GM12872 (cell line): ENCODE results near the gene PXDN.

Source experiments
- TF ChIP-seq, protein P1 (sequence below): IDR thresholded peaks from 3 replicates; pipeline ENCODE4 v1.5.1; 2011; ENCODE audit warnings: low read depth, mild to moderate bottlenecking, low read length, moderate library complexity; ENCODE audit not compliant: insufficient read depth

PXDN gene

GRCh38 chr2:1590596-1591460, 153.5 kb downstream of the PXDN start:
- TF ChIP-seq, protein P1, sequence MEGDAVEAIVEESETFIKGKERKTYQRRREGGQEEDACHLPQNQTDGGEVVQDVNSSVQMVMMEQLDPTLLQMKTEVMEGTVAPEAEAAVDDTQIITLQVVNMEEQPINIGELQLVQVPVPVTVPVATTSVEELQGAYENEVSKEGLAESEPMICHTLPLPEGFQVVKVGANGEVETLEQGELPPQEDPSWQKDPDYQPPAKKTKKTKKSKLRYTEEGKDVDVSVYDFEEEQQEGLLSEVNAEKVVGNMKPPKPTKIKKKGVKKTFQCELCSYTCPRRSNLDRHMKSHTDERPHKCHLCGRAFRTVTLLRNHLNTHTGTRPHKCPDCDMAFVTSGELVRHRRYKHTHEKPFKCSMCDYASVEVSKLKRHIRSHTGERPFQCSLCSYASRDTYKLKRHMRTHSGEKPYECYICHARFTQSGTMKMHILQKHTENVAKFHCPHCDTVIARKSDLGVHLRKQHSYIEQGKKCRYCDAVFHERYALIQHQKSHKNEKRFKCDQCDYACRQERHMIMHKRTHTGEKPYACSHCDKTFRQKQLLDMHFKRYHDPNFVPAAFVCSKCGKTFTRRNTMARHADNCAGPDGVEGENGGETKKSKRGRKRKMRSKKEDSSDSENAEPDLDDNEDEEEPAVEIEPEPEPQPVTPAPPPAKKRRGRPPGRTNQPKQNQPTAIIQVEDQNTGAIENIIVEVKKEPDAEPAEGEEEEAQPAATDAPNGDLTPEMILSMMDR: no peak

DNA sequence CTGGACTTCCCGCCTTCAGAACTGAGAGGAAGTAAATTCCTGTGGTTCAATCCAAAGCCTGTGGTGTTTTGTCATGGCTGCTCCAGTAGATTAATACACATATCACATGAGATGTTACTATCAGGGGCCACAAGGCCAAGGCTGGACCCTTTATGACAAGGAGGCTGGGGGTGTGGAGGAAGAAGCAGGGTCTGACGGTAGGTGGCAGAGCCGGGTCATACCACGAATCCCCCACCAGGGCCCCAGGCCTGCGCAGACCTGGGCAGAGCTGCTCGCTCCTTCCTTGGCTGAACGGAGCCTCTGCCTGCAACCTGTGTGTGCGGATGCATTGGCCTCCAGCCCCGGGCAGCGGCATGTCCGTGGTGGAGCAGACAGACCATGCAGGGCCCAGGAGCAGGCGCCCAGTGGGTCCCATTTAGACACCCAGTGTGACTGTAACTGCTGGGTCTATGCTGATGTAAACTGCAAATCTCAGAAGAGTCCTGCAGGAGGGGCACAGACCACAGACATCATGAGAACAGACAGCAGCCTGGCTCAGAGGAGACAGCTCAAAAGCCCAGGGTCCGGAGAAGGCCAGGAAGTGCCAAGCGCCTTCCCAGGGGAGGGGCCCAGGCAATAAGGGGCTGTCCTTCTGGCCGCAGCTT, 155.2 kb downstream of the PXDN start:
- TF ChIP-seq, protein P1: no peak

DNA sequence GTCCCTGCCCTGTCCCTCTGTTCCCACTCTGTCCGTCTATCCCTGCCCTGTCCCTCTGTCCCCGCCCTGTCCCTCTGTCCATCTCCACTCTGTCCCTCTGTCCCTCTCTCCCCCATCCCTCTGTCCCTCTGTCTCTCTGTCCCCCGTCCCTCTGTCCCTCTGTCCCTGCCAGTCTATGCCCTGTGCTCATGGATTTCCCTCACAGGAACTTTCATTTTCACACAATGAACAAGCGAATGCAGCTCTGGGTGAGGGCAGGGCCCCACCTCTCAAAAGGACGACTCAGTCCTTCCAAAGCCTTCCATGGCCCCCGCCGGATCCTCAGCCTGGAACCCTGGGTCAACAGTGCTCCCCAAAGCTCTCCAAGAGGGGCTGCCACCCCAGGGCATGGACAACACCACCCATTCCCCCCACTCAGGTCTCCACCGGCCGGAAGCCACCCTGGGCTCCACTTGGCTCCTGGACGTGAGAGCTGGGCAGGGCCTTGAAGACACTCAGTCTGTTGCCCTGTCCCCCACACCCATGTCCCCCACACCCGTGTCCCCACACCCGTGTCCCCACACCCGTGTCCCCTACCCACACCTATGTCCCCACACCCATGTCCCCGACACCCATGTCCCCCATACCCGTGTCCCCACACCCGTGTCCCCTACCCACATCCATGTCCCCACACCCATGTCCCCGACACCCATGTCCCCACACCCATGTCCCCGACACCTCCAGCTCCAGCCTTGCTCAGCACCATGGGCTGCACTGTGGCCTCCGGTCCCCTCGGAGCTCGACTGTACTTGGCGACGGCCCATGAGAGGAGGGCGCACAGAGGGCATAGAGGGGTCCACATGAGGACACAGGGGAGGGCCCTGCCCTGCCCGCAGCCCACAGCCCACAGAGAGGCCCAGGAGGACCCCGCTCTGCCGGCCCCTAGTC, 156.0 kb downstream of the PXDN start:
- TF ChIP-seq, protein P1: no peak

GRCh38 chr2:1586923-1587840, 157.1 kb downstream of the PXDN start:
- TF ChIP-seq, protein P1: no peak

DNA sequence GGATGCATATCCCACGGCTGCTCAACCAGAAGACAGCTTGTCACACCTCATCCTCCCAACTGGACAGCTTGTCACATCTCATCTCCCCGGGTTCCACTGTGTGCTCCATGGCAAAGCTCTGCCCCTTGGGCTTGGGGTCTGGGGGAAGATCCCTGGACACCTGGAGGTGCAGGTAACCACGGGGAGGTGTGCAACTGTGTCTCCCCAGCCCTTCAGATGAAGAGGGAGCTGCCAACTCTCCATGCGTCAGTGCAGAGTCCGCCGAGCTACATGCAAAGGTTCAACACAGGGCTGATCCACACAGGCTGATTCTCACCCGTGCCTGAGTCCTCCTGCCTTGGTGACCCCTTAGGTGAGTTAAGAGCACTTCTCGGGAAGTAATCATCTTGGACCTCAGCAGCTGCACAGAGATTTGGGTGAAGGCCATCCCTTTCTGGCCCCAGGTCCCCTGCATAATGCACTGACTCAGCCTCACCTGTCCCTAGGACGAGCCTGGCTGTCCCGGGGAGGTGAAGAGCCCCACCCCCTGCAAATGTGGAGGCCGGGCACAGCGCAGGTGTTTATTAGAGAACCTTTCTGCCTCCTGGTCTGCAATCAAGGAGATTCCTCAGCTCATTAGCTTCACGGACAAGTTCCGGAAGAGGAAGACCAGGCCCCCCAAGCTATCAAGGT, 157.9 kb downstream of the PXDN start:
- TF ChIP-seq, protein P1: no peak

- TF ChIP-seq, protein P1: no peak
Observed at GRCh38 chr2:1585635-1586034, 158.7 kb downstream of the PXDN start.
